AG04449 (cell line): ENCODE data around the gene CACNA1B.
"Not testable (repeated sequence)": the region's sequence is repeated elsewhere in the genome, so short reads cannot be mapped to it uniquely, and the experiment has no call there.

ENCODE experiments used
- CTCF ChIA-PET: fragments of 350-600 bp; formaldehyde crosslinking; extraction: SDS; loops from one replicate; lab custom pipeline; 2021; ENCODE audit warnings: antibody characterized with exemption; lab: Yijun Ruan, JAX
- POLR2A ChIA-PET: fragments of 400-600, 350-600 bp; formaldehyde crosslinking; extraction: SDS; loops from one replicate; lab custom pipeline; 2020; ENCODE audit warnings: antibody characterized with exemption, inconsistent platforms; lab: Yijun Ruan, JAX
- DNase-seq: peaks from one replicate; pipeline ENCODE4 v3.0.0-alpha.2; 2010; ENCODE audit warnings: low read depth, low spot score
- H3K4me3 ChIP-seq: 2 replicates; pipeline ENCODE4 v1.5.1; 2011; ENCODE audit warnings: low read depth, mild to moderate bottlenecking, control low read depth, low read length
- CTCF ChIP-seq: IDR thresholded peaks from one replicate; pipeline ENCODE4 v1.5.1; 2011; ENCODE audit warnings: mild to moderate bottlenecking, moderate library complexity, low read length, control low read depth, inconsistent platforms; ENCODE audit not compliant: insufficient read depth; ENCODE audit errors: missing control alignments

Gene CACNA1B

DNA sequence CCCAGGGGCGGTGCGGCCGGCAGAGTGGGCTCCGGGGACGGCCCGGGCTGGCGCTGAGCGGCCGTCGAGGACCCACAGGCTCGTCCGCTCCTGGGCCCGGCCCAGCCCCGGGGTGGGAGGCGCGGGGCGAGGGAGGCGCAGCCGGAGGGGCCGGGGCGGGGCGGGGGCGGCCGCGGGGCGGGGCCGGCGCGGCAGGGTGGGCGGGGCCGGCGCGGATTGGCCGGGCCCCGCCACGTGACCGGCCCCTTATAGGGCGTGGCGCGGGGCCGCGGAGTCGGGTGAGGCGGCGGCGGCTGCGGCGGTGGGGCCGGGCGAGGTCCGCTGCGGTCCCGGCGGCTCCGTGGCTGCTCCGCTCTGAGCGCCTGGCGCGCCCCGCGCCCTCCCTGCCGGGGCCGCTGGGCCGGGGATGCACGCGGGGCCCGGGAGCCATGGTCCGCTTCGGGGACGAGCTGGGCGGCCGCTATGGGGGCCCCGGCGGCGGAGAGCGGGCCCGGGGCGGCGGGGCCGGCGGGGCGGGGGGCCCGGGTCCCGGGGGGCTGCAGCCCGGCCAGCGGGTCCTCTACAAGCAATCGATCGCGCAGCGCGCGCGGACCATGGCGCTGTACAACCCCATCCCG is at the start of gene CACNA1B:
Gene CACNA1B (plus strand): TSS at position 277 of the 617 bp plus-strand sequence. CDS start 152 bp downstream, at position 429.
- POLR2A ChIA-PET, CTCF ChIA-PET, DNase-seq: not testable (repeated sequence)
- peak within 1 kb of the TSS; percentile 8; the same call in 1 of the 2 replicates for H3K4me3 ChIP-seq

DNA sequence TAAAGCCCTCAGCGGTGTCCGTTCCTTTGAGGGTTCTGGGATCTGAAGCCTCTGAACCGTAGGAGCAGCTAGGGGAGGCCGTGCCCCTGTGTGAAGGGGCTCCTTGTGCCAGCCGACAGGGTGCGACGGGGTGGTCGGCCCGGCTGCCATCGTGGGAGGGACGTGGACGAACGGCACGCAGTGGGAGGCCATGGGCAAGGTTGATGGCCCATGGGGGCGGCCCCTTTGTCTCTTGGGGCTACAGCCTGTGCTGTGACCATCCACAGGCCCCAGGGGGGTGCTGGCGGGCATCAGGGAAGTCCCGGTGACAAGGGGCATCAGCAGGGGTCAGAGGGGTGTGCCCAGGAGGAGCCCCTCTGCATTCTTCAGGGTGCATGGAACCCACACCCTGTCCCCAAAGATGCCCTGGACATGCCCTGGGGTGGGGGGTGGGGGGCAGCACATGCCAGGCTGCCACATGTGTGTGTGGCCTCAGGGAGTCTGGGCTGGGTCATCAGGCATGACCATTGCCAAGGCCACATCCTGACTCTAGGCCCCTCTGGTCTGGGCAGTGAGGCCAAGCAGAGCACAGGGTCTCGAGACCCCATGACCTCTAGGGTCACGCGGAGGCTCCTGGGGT is 49.6 kb upstream of the CACNA1B start:
- no peak overlapping the region for H3K4me3 ChIP-seq
- ChIA-PET CTCF (interaction anchor here (0.8 kb wide), 1 partner anchor 155 kb away, joined by 3 read pairs; no protein-coding TSS in a partner anchor), POLR2A (no interaction called here)
- DNase-seq, result no peak
- no peak for TF ChIP-seq CTCF

DNA sequence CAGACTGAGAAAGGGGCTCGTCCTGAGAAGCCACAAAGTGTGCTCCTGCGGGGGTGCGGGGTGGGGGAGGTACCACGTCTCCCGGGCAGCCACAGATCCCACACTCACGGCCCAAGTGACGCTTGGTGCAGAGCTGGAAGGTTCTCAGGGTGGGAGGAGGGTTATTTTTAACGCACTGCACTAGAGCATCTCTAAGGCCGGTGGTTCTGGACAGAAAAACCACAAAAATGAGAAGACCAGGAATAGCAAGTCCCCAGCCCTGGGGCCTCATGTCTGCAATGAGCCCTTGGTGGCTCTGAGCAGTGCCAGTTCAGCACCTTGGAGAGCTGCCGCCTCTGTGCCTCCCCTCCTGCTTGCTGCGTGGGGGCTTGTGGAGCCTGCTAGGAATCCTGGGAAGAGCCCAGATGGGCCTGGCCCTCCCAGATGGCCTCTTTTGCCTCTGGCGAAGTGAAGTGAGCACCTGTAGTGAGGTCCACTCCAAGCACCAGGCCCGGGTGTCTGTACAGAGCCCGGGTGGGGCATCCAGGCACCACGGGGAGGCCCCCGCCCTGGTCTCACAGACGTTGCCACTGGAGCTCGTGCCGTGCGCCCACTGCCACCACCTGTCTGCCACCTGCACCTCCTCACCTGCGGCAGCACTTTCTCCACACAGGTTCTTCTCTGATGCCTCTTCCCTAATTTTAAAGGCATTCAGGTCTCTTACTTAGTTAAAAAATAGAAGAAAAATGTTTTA is 48.9 kb upstream of the CACNA1B start:
- no peak for DNase-seq
- TF ChIP-seq CTCF, result no peak
- ChIA-PET CTCF (interaction anchor here (0.8 kb wide), 1 partner anchor 156 kb away, joined by 3 read pairs; no protein-coding TSS in a partner anchor), POLR2A (no interaction called here)
- H3K4me3 ChIP-seq, result no peak overlapping the region

- TF ChIP-seq CTCF, result no peak
- POLR2A ChIA-PET, result no interaction called here
- no peak for DNase-seq
- H3K4me3 ChIP-seq, result no peak overlapping the region
- CTCF ChIA-PET, result no interaction called here
Measured at GRCh38 chr9:137829260-137829996, 48.2 kb upstream of the CACNA1B start.

DNA sequence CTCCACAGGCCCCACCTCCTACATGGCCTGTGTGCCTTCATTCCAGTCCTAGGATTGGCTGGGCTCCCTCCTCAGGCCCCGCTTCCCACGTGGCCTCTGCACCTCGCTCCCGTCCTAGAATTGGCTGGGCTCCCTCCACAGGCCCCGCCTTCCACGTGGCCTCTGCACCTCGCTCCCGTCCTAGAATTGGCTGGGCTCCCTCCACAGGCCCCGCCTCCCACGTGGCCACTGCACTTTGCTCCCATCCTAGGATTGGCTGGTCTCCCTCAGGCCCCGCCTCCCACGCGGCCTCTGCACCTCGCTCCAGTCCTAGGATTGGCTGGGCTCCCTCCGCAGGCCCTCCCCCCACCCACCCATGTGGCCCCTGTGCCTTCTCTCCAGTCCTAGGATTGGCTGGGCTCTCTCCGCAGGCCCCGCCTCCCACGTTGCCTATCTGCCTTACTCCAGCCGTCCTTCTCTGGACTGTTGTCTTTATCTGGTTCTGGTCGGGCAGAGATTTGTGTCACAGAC is 45.3 kb upstream of the CACNA1B start:
- no peak overlapping the region for H3K4me3 ChIP-seq
- no peak for TF ChIP-seq CTCF
- no peak for DNase-seq
- ChIA-PET POLR2A (no interaction called here), CTCF (no interaction called here)

GRCh38 chr9:137832830-137833590 is 44.6 kb upstream of the CACNA1B start:
- no peak for TF ChIP-seq CTCF
- ChIA-PET POLR2A (no interaction called here), CTCF (no interaction called here)
- DNase-seq, result no peak
- no peak overlapping the region for H3K4me3 ChIP-seq
